ENCODE results near the gene SLC22A5.

- TF ChIP-seq EGR1 (IDR thresholded peaks at IDR 0.05) (no peak), USF1 (IDR thresholded peaks at IDR 0.05) (no peak), RAD21 (IDR thresholded peaks at IDR 0.05; ENCODE audit: low read depth) (no peak)
Measured at GRCh38 chr5:132362086-132362485, 7.4 kb upstream of the SLC22A5 start.
